ENCODE measurements around the gene ATAD1.
"Not testable (repeated sequence)": the region's sequence is repeated elsewhere in the genome, so short reads cannot be mapped to it uniquely, and the experiment has no call there.

The ATAD1 gene

GRCh38 chr10:87748244-87748643 lies 69.8 kb downstream of the ATAD1 start:
- H2AK5ac ChIP-seq (ENCODE audit: low read length); H3K79me1 ChIP-seq (ENCODE audit: low read length); H3K9me3 ChIP-seq (ENCODE audit: insufficient read depth, low read depth, low read length); H4K91ac ChIP-seq (ENCODE audit: low read depth, low read length); H3K79me2 ChIP-seq (ENCODE audit: control insufficient read depth, insufficient read depth, low read length, poor library complexity); H2BK12ac ChIP-seq (ENCODE audit: low read length); H4K8ac ChIP-seq (ENCODE audit: low read depth, low read length); H3K4me2 ChIP-seq (ENCODE audit: low read length); H3K27me3 ChIP-seq (ENCODE audit: insufficient read depth, low read length); DNase-seq; H3K27ac ChIP-seq (ENCODE audit: low read depth, low read length); H3K23ac ChIP-seq (ENCODE audit: low read length); H3K14ac ChIP-seq (ENCODE audit: low read length); H2BK120ac ChIP-seq (ENCODE audit: insufficient read depth, low read length, poor library complexity); H3K18ac ChIP-seq (ENCODE audit: low read length); H2AFZ ChIP-seq (ENCODE audit: insufficient read depth, low read length, poor library complexity); H3K4me1 ChIP-seq (ENCODE audit: control insufficient read depth in 1 of 2, insufficient read depth in 2 of 2, low read length in 2 of 2); H3K36me3 ChIP-seq (ENCODE audit: control insufficient read depth in 1 of 2, insufficient read depth in 2 of 2, low read length in 2 of 2); H3K4me3 ChIP-seq (ENCODE audit: low read depth, low read length); H3K9ac ChIP-seq (ENCODE audit: low read length); H2BK5ac ChIP-seq (ENCODE audit: low read depth, low read length, poor library complexity); H4K12ac ChIP-seq (ENCODE audit: low read depth, low read length); H3K4ac ChIP-seq (ENCODE audit: low read depth, low read length): not testable (repeated sequence)
- WGBS (ENCODE audit: extremely low coverage, insufficient coverage, insufficient read length): no CpG with 5 or more reads among the region's 4 CpGs

- Histone ChIP-seq H3K4me1 (ENCODE audit: control insufficient read depth in 1 of 2, insufficient read depth in 2 of 2, low read length in 2 of 2) (no peaks in the 10 kb centered on the region), H3K4me3 (ENCODE audit: low read depth, low read length) (no peak overlapping the region), H2BK120ac (ENCODE audit: insufficient read depth, low read length, poor library complexity) (no peak overlapping the region), H4K12ac (ENCODE audit: low read depth, low read length) (no peak overlapping the region), H3K9me3 (ENCODE audit: insufficient read depth, low read depth, low read length) (no peaks in the 10 kb centered on the region), H2AK5ac (ENCODE audit: low read length) (no peak overlapping the region), H3K79me2 (ENCODE audit: control insufficient read depth, insufficient read depth, low read length, poor library complexity) (no peaks in the 10 kb centered on the region), H3K4ac (ENCODE audit: low read depth, low read length) (no peak overlapping the region), H3K23ac (ENCODE audit: low read length) (peak overlapping the region; percentile 55), H3K4me2 (ENCODE audit: low read length) (no peak overlapping the region), H3K14ac (ENCODE audit: low read length) (no peak overlapping the region), H3K27me3 (ENCODE audit: insufficient read depth, low read length) (no peaks in the 10 kb centered on the region), H3K18ac (ENCODE audit: low read length) (no peak overlapping the region), H2AFZ (ENCODE audit: insufficient read depth, low read length, poor library complexity) (no peak overlapping the region), H4K8ac (ENCODE audit: low read depth, low read length) (no peak overlapping the region), H3K9ac (ENCODE audit: low read length) (no peak overlapping the region), H2BK12ac (ENCODE audit: low read length) (no peak overlapping the region), H3K79me1 (ENCODE audit: low read length) (no peaks in the 10 kb centered on the region), H3K36me3 (ENCODE audit: control insufficient read depth in 1 of 2, insufficient read depth in 2 of 2, low read length in 2 of 2) (no peaks in the 10 kb centered on the region), H3K27ac (ENCODE audit: low read depth, low read length) (no peak overlapping the region), H2BK5ac (ENCODE audit: low read depth, low read length, poor library complexity) (no peak overlapping the region), H4K91ac (ENCODE audit: low read depth, low read length) (no peak overlapping the region)
- WGBS (ENCODE audit: extremely low coverage, insufficient coverage, insufficient read length): no CpG with 5 or more reads among the region's 4 CpGs
- no peak for DNase-seq
Measured at GRCh38 chr10:87746911-87747310, 71.1 kb downstream of the ATAD1 start.

- H4K12ac ChIP-seq (ENCODE audit: low read depth, low read length): no peak overlapping the region
- H3K27me3 ChIP-seq (ENCODE audit: insufficient read depth, low read length): no peaks in the 10 kb centered on the region
- WGBS (ENCODE audit: extremely low coverage, insufficient coverage, insufficient read length): no CpG with 5 or more reads among the region's 2 CpGs
- no peak overlapping the region for H4K91ac ChIP-seq (ENCODE audit: low read depth, low read length)
- no peak overlapping the region for H3K9ac ChIP-seq (ENCODE audit: low read length)
- no peak overlapping the region for H3K27ac ChIP-seq (ENCODE audit: low read depth, low read length)
- H3K4me3 ChIP-seq (ENCODE audit: low read depth, low read length): no peak overlapping the region
- DNase-seq: peak; percentile 14 to 71
- no peak overlapping the region for H3K23ac ChIP-seq (ENCODE audit: low read length)
- H3K4me2 ChIP-seq (ENCODE audit: low read length): no peak overlapping the region
- H3K36me3 ChIP-seq (ENCODE audit: control insufficient read depth in 1 of 2, insufficient read depth in 2 of 2, low read length in 2 of 2): no peaks in the 10 kb centered on the region
- H2BK120ac ChIP-seq (ENCODE audit: insufficient read depth, low read length, poor library complexity): no peak overlapping the region
- no peak overlapping the region for H3K4ac ChIP-seq (ENCODE audit: low read depth, low read length)
- H3K79me1 ChIP-seq (ENCODE audit: low read length): no peaks in the 10 kb centered on the region
- no peak overlapping the region for H3K14ac ChIP-seq (ENCODE audit: low read length)
- no peak overlapping the region for H2AFZ ChIP-seq (ENCODE audit: insufficient read depth, low read length, poor library complexity)
- no peaks in the 10 kb centered on the region for H3K9me3 ChIP-seq (ENCODE audit: insufficient read depth, low read depth, low read length)
- H3K79me2 ChIP-seq (ENCODE audit: control insufficient read depth, insufficient read depth, low read length, poor library complexity): no peaks in the 10 kb centered on the region
- no peak overlapping the region for H4K8ac ChIP-seq (ENCODE audit: low read depth, low read length)
- no peak overlapping the region for H3K18ac ChIP-seq (ENCODE audit: low read length)
- no peak overlapping the region for H2AK5ac ChIP-seq (ENCODE audit: low read length)
- H2BK5ac ChIP-seq (ENCODE audit: low read depth, low read length, poor library complexity): no peak overlapping the region
- H2BK12ac ChIP-seq (ENCODE audit: low read length): no peak overlapping the region
- H3K4me1 ChIP-seq (ENCODE audit: control insufficient read depth in 1 of 2, insufficient read depth in 2 of 2, low read length in 2 of 2): no peaks in the 10 kb centered on the region
Measured at GRCh38 chr10:87744606-87745005, 73.4 kb downstream of the ATAD1 start.

- no CpG with 5 or more reads among the region's 18 CpGs for WGBS (ENCODE audit: extremely low coverage, insufficient coverage, insufficient read length)
- not testable (repeated sequence) for H3K4me2 ChIP-seq (ENCODE audit: low read length); H4K12ac ChIP-seq (ENCODE audit: low read depth, low read length); H3K4ac ChIP-seq (ENCODE audit: low read depth, low read length); H3K79me1 ChIP-seq (ENCODE audit: low read length); H3K18ac ChIP-seq (ENCODE audit: low read length); H3K4me3 ChIP-seq (ENCODE audit: low read depth, low read length); H3K9ac ChIP-seq (ENCODE audit: low read length); H3K79me2 ChIP-seq (ENCODE audit: control insufficient read depth, insufficient read depth, low read length, poor library complexity); H2BK12ac ChIP-seq (ENCODE audit: low read length); H3K36me3 ChIP-seq (ENCODE audit: control insufficient read depth in 1 of 2, insufficient read depth in 2 of 2, low read length in 2 of 2); H3K23ac ChIP-seq (ENCODE audit: low read length); H4K8ac ChIP-seq (ENCODE audit: low read depth, low read length); H3K4me1 ChIP-seq (ENCODE audit: control insufficient read depth in 1 of 2, insufficient read depth in 2 of 2, low read length in 2 of 2); H2BK5ac ChIP-seq (ENCODE audit: low read depth, low read length, poor library complexity); H3K9me3 ChIP-seq (ENCODE audit: insufficient read depth, low read depth, low read length); H3K27me3 ChIP-seq (ENCODE audit: insufficient read depth, low read length); H2AFZ ChIP-seq (ENCODE audit: insufficient read depth, low read length, poor library complexity); H3K27ac ChIP-seq (ENCODE audit: low read depth, low read length); H4K91ac ChIP-seq (ENCODE audit: low read depth, low read length); H2AK5ac ChIP-seq (ENCODE audit: low read length); H2BK120ac ChIP-seq (ENCODE audit: insufficient read depth, low read length, poor library complexity); H3K14ac ChIP-seq (ENCODE audit: low read length)
- DNase-seq: peak; percentile 21 to 64
Measured at GRCh38 chr10:87742992-87743610, 74.9 kb downstream of the ATAD1 start.
